ENCODE results near the gene DAGLB. TPM values are rescaled to one million over a fixed set of nuclear protein-coding genes. Genes with fewer than 3 reads are reported as not detected.

The DAGLB gene
- total RNA-seq, 1 donor from 2014 or later = 13.6 TPM

GRCh38 chr7:6395898-6396595 lies 51.7 kb downstream of the DAGLB start:
- TF ChIP-seq CTCF (IDR thresholded peaks at IDR 0.05; ENCODE audit: insufficient read depth, low read length, poor library complexity, severe bottlenecking) = no peak
- H3K27me3 ChIP-seq (ENCODE audit: control insufficient read depth, insufficient read depth, low read length) = no peaks in the 10 kb centered on the region
- no peaks in the 10 kb centered on the region for H3K36me3 ChIP-seq (ENCODE audit: control insufficient read depth, insufficient read depth, low read length)

GRCh38 chr7:6394114-6394513 lies 53.6 kb downstream of the DAGLB start:
- Histone ChIP-seq H3K36me3 (ENCODE audit: control insufficient read depth, insufficient read depth, low read length) (no peaks in the 10 kb centered on the region), H3K27me3 (ENCODE audit: control insufficient read depth, insufficient read depth, low read length) (no peaks in the 10 kb centered on the region), H3K4me3 (ENCODE audit: low read depth, low read length) (no peak overlapping the region)
- no peak for DNase-seq (ENCODE audit: low read depth)
- TF ChIP-seq CTCF (IDR thresholded peaks at IDR 0.05; ENCODE audit: insufficient read depth, low read length, poor library complexity, severe bottlenecking) = no peak

More at GRCh38 chr7:6395898-6396595, 51.7 kb downstream of the DAGLB start:
- DNase-seq (ENCODE audit: low read depth) = no peak
- H3K4me3 ChIP-seq (ENCODE audit: low read depth, low read length) = no peak overlapping the region

- no peak for TF ChIP-seq CTCF (IDR thresholded peaks at IDR 0.05; ENCODE audit: insufficient read depth, low read length, poor library complexity, severe bottlenecking)
- Histone ChIP-seq H3K36me3 (ENCODE audit: control insufficient read depth, insufficient read depth, low read length) (no peaks in the 10 kb centered on the region), H3K4me3 (ENCODE audit: low read depth, low read length) (no peak overlapping the region), H3K27me3 (ENCODE audit: control insufficient read depth, insufficient read depth, low read length) (no peaks in the 10 kb centered on the region)
- DNase-seq (ENCODE audit: low read depth) = no peak
Measured at GRCh38 chr7:6393667-6394056, 54.1 kb downstream of the DAGLB start.

- TF ChIP-seq CTCF (IDR thresholded peaks at IDR 0.05; ENCODE audit: insufficient read depth, low read length, poor library complexity, severe bottlenecking) = no peak
- peaks cover 2% of the 10 kb centered on the region for H3K36me3 ChIP-seq (ENCODE audit: control insufficient read depth, insufficient read depth, low read length)
- H3K27me3 ChIP-seq (ENCODE audit: control insufficient read depth, insufficient read depth, low read length) = no peaks in the 10 kb centered on the region
- H3K4me3 ChIP-seq (ENCODE audit: low read depth, low read length) = no peak overlapping the region
- peak; percentile 61 for DNase-seq (ENCODE audit: low read depth)
Measured at GRCh38 chr7:6392712-6393666, 54.8 kb downstream of the DAGLB start.

GRCh38 chr7:6389728-6390127 lies 58.0 kb downstream of the DAGLB start:
- H3K36me3 ChIP-seq (ENCODE audit: control insufficient read depth, insufficient read depth, low read length) = peaks cover 3% of the 10 kb centered on the region
- no peak for DNase-seq (ENCODE audit: low read depth)
- H3K27me3 ChIP-seq (ENCODE audit: control insufficient read depth, insufficient read depth, low read length) = no peaks in the 10 kb centered on the region
- no peak for TF ChIP-seq CTCF (IDR thresholded peaks at IDR 0.05; ENCODE audit: insufficient read depth, low read length, poor library complexity, severe bottlenecking)
- no peak overlapping the region for H3K4me3 ChIP-seq (ENCODE audit: low read depth, low read length)
